Measurements from ENCODE around the gene LYG2.
"Not testable (repeated sequence)": the region's sequence is repeated elsewhere in the genome, so short reads cannot be mapped to it uniquely, and the experiment has no call there.

LYG2 gene

DNA sequence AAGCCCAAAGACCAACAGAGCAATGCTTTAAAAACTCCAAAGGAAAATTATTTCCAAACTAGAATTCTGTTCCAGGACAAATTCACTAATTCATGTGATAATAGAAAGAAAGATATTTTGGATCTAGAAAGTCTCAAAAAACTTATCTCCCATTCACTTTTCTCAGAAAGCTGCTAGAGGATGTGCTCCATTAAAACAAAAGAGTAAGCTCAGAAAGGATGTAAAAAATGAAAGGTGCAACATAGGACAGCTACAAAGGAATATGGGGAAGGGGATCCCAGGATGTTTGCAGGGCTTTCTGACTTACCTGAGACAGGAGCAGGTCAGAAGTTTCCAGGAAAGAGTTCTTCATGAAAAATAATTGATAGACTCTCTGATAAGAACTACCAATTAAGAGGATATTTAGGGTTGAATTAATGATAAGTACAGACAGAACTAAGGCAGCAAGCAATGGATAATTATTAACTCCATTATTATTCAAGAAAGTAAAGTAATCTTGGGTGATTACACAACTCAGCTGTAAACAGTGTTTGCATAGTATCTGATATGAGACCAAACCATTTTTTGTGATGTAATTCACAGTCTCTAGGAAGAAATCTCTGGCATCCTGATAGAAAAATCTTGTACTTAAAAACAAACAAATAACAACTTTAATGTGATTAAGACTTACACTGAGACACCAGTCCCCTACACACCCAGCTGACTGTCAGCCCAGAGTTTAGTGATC lies 24.7 kb upstream of the LYG2 start:
- Histone ChIP-seq H3K27me3 (ENCODE audit: control insufficient read depth, insufficient read depth, low read length) (no peaks in the 10 kb centered on the region), H3K9me3 (ENCODE audit: control insufficient read depth, low read length) (no peaks in the 10 kb centered on the region), H3K36me3 (ENCODE audit: control insufficient read depth, insufficient read depth, low read length) (no peaks in the 10 kb centered on the region), H3K9ac (no peak overlapping the region), H3K4me3 (ENCODE audit: low read depth, low read length) (no peak overlapping the region), H3K79me2 (no peaks in the 10 kb centered on the region), H3K27ac (no peak overlapping the region), H3K4me2 (ENCODE audit: low read length) (no peak overlapping the region), H2AFZ (no peak overlapping the region), H3K4me1 (no peaks in the 10 kb centered on the region)
- TF ChIP-seq, protein P1, sequence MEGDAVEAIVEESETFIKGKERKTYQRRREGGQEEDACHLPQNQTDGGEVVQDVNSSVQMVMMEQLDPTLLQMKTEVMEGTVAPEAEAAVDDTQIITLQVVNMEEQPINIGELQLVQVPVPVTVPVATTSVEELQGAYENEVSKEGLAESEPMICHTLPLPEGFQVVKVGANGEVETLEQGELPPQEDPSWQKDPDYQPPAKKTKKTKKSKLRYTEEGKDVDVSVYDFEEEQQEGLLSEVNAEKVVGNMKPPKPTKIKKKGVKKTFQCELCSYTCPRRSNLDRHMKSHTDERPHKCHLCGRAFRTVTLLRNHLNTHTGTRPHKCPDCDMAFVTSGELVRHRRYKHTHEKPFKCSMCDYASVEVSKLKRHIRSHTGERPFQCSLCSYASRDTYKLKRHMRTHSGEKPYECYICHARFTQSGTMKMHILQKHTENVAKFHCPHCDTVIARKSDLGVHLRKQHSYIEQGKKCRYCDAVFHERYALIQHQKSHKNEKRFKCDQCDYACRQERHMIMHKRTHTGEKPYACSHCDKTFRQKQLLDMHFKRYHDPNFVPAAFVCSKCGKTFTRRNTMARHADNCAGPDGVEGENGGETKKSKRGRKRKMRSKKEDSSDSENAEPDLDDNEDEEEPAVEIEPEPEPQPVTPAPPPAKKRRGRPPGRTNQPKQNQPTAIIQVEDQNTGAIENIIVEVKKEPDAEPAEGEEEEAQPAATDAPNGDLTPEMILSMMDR (IDR thresholded peaks at IDR 0.05) = no peak

DNA sequence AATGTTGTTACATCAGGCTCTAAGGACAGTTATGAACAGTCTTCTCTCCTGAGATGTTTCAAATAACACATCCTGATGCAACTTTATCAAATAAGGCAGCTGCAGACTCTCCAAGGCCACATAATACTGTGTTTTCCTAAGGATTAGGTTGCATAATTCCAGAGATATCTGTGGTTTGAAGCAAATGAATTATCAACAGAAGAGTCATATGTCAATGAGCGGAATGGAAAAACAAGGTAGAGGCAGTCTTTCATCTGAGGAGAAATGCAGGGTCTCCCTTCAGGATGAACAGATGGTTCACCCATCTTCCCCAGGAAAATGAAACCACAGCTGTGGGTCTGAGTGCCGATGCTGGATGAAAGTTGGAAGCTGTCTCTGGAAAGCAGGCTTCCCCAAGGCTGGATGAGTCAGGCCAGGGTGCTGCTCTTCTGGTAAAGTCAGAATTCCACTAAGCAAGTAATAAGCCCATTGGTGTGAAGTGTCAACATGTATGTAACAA lies 23.4 kb upstream of the LYG2 start:
- no peaks in the 10 kb centered on the region for H3K79me2 ChIP-seq
- no peak overlapping the region for H2AFZ ChIP-seq
- TF ChIP-seq, protein P1 (IDR thresholded peaks at IDR 0.05) = no peak
- no peak overlapping the region for H3K9ac ChIP-seq
- no peak overlapping the region for H3K4me3 ChIP-seq (ENCODE audit: low read depth, low read length)
- H3K36me3 ChIP-seq (ENCODE audit: control insufficient read depth, insufficient read depth, low read length) = no peaks in the 10 kb centered on the region
- H3K27ac ChIP-seq = no peak overlapping the region
- H3K27me3 ChIP-seq (ENCODE audit: control insufficient read depth, insufficient read depth, low read length) = no peaks in the 10 kb centered on the region
- no peak overlapping the region for H3K4me2 ChIP-seq (ENCODE audit: low read length)
- H3K4me1 ChIP-seq = no peaks in the 10 kb centered on the region
- no peaks in the 10 kb centered on the region for H3K9me3 ChIP-seq (ENCODE audit: control insufficient read depth, low read length)

DNA sequence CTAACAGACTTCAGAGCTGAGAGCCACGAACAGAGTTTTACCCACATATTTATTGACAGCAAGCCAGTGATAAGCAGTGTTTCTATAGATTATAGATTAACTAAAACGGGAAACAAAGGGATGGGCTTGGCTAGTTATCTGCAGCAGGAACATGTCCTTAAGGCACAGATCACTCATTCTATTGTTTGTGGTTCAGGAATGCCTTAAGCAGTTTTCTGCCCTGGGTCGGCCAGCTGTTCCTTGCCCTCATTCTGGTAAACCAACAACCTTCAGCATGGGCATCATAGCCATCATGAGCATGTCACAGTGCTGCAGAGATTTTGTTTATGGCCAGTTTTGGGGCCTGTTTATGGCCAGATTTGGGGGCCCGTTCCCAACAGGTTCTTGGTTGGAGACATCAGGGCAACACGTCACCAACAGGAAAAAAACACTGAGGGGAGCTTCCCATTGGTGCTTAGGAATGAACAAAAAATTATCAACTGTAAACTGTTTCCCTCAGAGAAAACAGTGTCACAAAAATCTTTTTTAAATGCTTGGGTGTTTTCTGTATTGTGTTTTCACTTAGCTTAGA lies 22.8 kb upstream of the LYG2 start:
- not testable (repeated sequence) for H3K9ac ChIP-seq; H2AFZ ChIP-seq; H3K4me1 ChIP-seq; H3K4me2 ChIP-seq (ENCODE audit: low read length); H3K27me3 ChIP-seq (ENCODE audit: control insufficient read depth, insufficient read depth, low read length); H3K79me2 ChIP-seq; H3K27ac ChIP-seq; H3K9me3 ChIP-seq (ENCODE audit: control insufficient read depth, low read length); H3K4me3 ChIP-seq (ENCODE audit: low read depth, low read length); H3K36me3 ChIP-seq (ENCODE audit: control insufficient read depth, insufficient read depth, low read length)

DNA sequence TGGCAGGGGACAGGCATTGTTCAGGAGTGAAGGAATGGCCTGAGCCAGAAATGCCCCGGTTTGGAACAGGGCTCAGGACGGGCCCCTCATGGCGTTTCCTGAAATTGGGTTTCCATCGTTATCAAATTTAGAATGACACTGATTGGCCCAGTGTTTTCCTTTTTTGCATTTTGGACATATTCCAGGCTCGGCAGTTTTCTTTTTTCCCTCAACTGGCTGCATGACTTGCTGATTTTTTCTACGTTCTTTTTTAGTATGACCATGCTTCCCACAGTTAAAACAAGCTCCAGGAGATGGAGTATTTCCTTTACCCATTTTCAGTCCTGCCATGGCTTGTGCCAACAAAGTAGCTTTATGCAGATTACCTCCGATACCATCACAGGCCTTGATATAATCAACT lies 20.4 kb upstream of the LYG2 start:
- no peaks in the 10 kb centered on the region for H3K79me2 ChIP-seq
- no peak overlapping the region for H3K27ac ChIP-seq
- H2AFZ ChIP-seq = no peak overlapping the region
- no peaks in the 10 kb centered on the region for H3K9me3 ChIP-seq (ENCODE audit: control insufficient read depth, low read length)
- no peak overlapping the region for H3K4me2 ChIP-seq (ENCODE audit: low read length)
- no peaks in the 10 kb centered on the region for H3K36me3 ChIP-seq (ENCODE audit: control insufficient read depth, insufficient read depth, low read length)
- H3K4me3 ChIP-seq (ENCODE audit: low read depth, low read length) = no peak overlapping the region
- no peaks in the 10 kb centered on the region for H3K4me1 ChIP-seq
- no peak overlapping the region for H3K9ac ChIP-seq
- TF ChIP-seq, protein P1 (IDR thresholded peaks at IDR 0.05) = no peak
- H3K27me3 ChIP-seq (ENCODE audit: control insufficient read depth, insufficient read depth, low read length) = no peaks in the 10 kb centered on the region

DNA sequence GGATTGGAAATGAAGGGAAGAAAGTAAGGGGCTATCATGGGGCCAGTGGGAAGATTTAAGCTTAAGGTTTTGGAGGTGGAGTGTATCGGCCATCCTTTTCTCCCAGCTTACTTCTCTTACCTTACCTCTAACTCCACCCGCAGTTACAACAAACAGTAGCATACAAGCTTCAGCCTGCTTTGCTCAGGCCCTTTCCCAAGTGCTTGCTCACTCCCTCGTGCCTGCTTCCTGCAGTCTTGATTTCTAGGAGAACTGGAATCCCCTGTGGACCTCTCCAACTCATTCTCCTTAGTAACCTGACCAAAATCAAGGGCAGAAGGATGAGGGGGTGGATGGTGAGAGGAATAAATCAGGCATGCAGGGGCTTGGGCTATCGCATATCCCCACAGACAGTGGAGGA lies 5.8 kb upstream of the LYG2 start:
- Histone ChIP-seq H3K9ac (no peak overlapping the region), H3K27me3 (ENCODE audit: control insufficient read depth, insufficient read depth, low read length) (no peaks in the 10 kb centered on the region), H3K4me2 (ENCODE audit: low read length) (no peak overlapping the region), H3K9me3 (ENCODE audit: control insufficient read depth, low read length) (no peaks in the 10 kb centered on the region), H3K4me3 (ENCODE audit: low read depth, low read length) (no peak overlapping the region), H3K27ac (no peak overlapping the region), H3K79me2 (no peaks in the 10 kb centered on the region), H3K4me1 (no peaks in the 10 kb centered on the region), H2AFZ (no peak overlapping the region), H3K36me3 (ENCODE audit: control insufficient read depth, insufficient read depth, low read length) (no peaks in the 10 kb centered on the region)
- TF ChIP-seq, protein P1 (IDR thresholded peaks at IDR 0.05) = no peak
